HL-60 (cell line): ENCODE measurements around the gene TSC2.

ENCODE experiments used
- DNase-seq, 2 experiments: peaks; one replicate each; pipeline ENCODE4 v3.0.0-alpha.2; 2010 to 2020; ENCODE audit warnings: low read depth in 1 of 2, low spot score in 1 of 2
- H3K27ac ChIP-seq: fragments of 250-450 bp; sonication (Bioruptor Pico); replicated peaks from 2 replicates; pipeline ENCODE4 v1.5.1; 2020; ENCODE audit warnings: mild to moderate bottlenecking, moderate library complexity
- H3K27me3 ChIP-seq: fragments of 250-450 bp; sonication (Bioruptor Pico); 2 replicates; pipeline ENCODE4 v1.5.1; 2021; ENCODE audit warnings: mild to moderate bottlenecking, moderate library complexity; ENCODE audit not compliant: insufficient read depth, poor library complexity, severe bottlenecking
- H3K4me3 ChIP-seq: replicated peaks from 2 replicates; pipeline ENCODE4 v1.5.1; 2011; ENCODE audit warnings: mild to moderate bottlenecking, control low read depth, low read length; ENCODE audit not compliant: insufficient read depth
- CTCF ChIP-seq: IDR thresholded peaks from one replicate; pipeline ENCODE4 v1.5.1; 2011; ENCODE audit warnings: low read length, control low read depth, inconsistent platforms; ENCODE audit not compliant: insufficient read depth
- GABPA ChIP-seq: IDR thresholded peaks from 2 replicates; pipeline ENCODE4 v1.6.1; 2012; ENCODE audit warnings: low read depth
- POLR2AphosphoS5 ChIP-seq: IDR thresholded peaks from 2 replicates; pipeline ENCODE4 v1.6.1; 2012; ENCODE audit warnings: low read depth
- REST ChIP-seq: IDR thresholded peaks from 2 replicates; pipeline ENCODE4 v1.6.1; 2012; ENCODE audit warnings: low read depth; ENCODE audit not compliant: insufficient replicate concordance
- SPI1 ChIP-seq: IDR thresholded peaks from 2 replicates; pipeline ENCODE4 v1.6.1; 2012; ENCODE audit warnings: low read depth, mild to moderate bottlenecking, borderline replicate concordance

TSC2 gene

GRCh38 chr16:2071454-2072202 lies 23.8 kb downstream of the TSC2 start:
- H3K27ac ChIP-seq = no peak overlapping the region
- TF ChIP-seq GABPA (no peak), POLR2AphosphoS5 (no peak), CTCF (no peak), REST (no peak), SPI1 (no peak)
- no peak for DNase-seq
- H3K27me3 ChIP-seq = no peaks in the 10 kb centered on the region
- H3K4me3 ChIP-seq = no peak overlapping the region

- Histone ChIP-seq H3K4me3 (no peak overlapping the region), H3K27ac (no peak overlapping the region), H3K27me3 (no peaks in the 10 kb centered on the region)
- no peak for TF ChIP-seq GABPA
- no peak for TF ChIP-seq REST
- TF ChIP-seq CTCF = no peak
- no peak for TF ChIP-seq SPI1
- TF ChIP-seq POLR2AphosphoS5 = no peak
- no peak for DNase-seq
These were observed 25.1 kb downstream of the TSC2 start for GRCh38 chr16:2072926-2073325.

GRCh38 chr16:2074071-2074470 lies 26.3 kb downstream of the TSC2 start:
- H3K27ac ChIP-seq = no peak overlapping the region
- no peak for TF ChIP-seq POLR2AphosphoS5
- TF ChIP-seq REST = no peak
- no peak for TF ChIP-seq SPI1
- DNase-seq = no peak
- no peaks in the 10 kb centered on the region for H3K27me3 ChIP-seq
- no peak overlapping the region for H3K4me3 ChIP-seq
